Occipital lobe (tissue), 2 donors: ENCODE measurements around the gene SUN5. TPM values are rescaled to one million over a fixed set of nuclear protein-coding genes. Genes with fewer than 3 reads are reported as not detected.

Experiments
- DNase-seq: peaks from one replicate; lab custom pipeline; 2025; lab: John Stamatoyannopoulos, UW
- total RNA-seq: library from RNA; depleted of rRNA; stranded (reverse); fragments of >200 nt; gene quantifications from one replicate; pipeline ENCODE4 v1.2.3, GENCODE V29; 2014

The SUN5 gene
- total RNA-seq, 1 donor from 2014 or later = not detected

GRCh38 chr20:33026779-33027759 lies 22.8 kb upstream of the SUN5 start:
- no peak for DNase-seq

DNA sequence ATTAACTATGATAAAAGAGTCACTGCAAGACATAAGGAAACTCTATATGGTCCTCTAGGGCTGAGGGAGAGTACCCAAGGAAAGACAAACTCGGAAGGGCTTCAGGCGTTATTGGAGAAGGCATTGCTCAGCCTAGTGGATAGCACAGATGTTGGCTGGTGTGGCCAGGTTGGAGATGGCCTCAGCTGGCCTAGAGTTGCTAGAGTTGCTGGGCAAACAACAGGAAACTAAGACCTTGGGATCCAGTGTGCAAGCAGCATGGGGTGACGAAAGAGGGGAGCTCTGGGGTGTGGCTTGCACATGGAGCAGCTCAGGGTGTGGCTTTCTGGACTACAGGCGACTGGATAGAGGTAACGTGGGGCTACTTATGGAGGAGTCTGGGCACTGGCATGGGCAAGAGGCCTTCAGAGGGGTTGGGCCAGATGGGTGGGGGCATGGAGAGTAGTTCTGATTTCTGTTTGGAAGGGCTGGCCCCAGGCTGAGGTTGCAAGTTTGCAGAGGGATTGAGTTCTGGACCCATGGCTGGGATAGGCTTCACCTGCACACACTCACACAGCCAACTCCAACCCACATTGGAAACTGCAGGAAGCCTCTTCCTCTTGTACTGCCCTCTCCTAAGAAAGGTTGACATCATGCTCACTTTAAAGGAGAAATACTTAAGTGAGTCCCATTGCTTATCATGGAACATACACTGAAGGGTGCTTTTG lies 22.0 kb upstream of the SUN5 start:
- no peak for DNase-seq

DNA sequence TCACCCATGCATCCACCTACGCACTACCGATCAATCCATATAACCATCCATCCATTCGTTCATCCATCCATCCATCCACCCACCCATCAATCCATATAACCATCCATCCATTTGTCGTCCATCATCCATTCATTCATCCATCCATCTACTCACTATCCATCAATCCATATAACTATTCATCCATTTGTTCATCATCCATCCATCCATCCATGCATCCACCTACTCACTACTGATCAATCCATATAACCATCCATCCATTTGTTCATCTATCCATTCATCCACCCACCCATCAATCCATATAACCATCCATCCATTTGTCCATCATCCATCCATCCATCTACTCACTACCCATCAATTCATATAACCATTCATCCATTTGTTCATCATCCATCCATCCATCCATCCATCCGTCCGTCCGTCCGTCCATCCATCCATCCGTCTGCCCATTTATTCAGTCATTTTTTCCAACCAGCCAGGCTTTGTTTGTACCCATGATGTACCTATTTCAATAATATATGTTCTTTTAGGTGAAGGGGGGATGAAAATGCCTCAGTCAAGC lies 21.2 kb upstream of the SUN5 start:
- no peak for DNase-seq

GRCh38 chr20:33024609-33025317 lies 20.5 kb upstream of the SUN5 start:
- DNase-seq = no peak

- no peak for DNase-seq
Observed at GRCh38 chr20:33024243-33024560, 20.0 kb upstream of the SUN5 start.

- no peak for DNase-seq
Observed at GRCh38 chr20:33023439-33024242, 19.4 kb upstream of the SUN5 start.

DNA sequence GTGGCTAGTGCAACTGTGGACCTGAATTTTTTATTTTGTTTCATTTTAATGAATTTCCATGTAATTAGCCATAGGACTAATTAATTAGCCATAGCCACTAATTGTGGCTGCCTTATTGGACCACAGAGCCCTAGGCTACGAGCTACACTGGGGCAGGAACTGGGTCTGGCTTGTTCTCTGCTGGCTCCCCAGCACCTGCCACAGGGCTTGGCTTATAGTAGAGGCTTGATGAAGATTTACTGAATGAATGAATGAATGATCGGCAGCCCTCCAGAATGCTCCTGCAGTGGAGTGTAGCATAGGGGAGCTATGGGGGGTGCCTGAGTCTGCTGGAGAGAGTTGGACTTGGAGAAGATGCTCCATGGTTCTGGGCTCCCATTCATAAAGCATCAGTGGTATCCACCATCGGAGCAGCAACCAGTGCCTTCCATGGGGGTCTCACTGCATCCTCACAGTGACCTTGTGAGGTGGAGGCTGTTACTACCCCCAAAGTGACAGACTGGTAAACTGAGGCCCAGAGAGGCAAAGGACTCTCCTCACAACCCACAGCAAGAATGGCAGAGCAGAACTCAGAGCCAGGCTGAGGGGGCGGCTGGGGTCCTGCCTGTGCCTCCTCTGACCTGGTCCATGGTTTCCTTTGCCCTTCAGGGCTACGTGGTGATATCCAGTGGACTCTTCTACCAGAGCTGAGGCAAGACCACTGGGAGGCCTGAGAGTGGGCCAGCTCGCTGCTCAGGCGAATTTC lies 18.6 kb upstream of the SUN5 start:
- DNase-seq = no peak

DNA sequence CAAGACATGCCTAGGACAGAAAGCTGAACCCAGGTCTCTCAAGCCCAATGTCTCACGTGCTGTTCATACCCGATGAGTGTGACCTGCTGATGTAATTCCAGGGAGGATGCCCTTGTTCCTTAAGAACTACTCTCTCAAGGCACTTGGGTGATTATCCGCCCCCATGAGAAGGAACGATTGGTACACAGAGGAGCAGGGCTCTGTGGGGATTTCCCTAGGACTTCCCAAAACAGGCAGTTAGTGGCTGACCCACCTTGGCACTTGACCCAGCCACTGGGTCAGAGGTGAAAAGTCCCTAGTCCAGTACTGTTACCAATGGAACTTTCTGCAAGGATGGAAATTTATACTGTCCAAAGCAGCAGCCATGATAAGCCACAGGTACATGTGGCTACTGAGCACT lies 18.1 kb upstream of the SUN5 start:
- DNase-seq = no peak

DNA sequence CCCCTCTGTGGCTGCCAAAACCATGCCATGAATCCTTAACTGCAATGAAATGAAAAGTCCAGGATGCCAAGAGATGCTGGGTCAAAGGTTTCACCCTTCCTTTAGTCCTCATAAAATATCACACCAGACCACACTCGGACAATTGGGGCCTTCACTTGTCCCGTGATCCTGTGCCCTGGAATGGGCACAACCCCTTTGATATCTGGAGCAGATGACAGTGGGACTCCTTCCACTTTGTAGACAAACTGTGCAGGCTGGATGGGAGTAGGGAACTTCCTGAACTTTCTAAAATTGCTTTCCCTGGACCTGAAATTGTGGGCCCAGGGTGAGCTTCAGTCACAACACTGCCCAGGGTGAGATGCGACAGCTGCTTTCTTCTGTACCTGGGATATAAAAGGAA lies 17.6 kb upstream of the SUN5 start:
- no peak for DNase-seq

GRCh38 chr20:33020278-33021161 lies 16.3 kb upstream of the SUN5 start:
- DNase-seq = no peak

- no peak for DNase-seq
Observed at GRCh38 chr20:33019465-33020277, 15.4 kb upstream of the SUN5 start.

- no peak for DNase-seq
Observed at GRCh38 chr20:33018169-33018931, 14.1 kb upstream of the SUN5 start.

DNA sequence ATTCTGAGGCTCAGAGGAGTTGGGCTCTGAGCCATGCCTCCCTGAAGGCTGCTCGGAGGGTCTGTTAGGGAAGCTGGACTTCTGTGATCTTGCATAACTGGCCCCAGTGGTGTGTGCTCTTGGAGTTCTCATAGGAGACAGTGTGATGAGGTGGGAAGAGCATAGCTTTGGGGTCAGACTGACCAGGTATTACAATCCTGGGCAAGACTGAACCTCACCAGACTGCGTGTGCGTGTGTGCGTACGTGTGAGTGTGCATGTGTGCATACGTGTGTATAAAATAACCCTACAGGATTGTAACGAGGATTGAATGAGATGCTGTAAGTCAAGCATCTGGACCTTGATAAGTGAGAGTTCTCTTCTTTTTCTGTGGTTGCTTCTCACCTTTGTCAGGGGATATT lies 13.3 kb upstream of the SUN5 start:
- no peak for DNase-seq

- DNase-seq = no peak
Observed at GRCh38 chr20:33016581-33017109, 12.4 kb upstream of the SUN5 start.

- DNase-seq = no peak
Observed at GRCh38 chr20:33015700-33016580, 11.7 kb upstream of the SUN5 start.

DNA sequence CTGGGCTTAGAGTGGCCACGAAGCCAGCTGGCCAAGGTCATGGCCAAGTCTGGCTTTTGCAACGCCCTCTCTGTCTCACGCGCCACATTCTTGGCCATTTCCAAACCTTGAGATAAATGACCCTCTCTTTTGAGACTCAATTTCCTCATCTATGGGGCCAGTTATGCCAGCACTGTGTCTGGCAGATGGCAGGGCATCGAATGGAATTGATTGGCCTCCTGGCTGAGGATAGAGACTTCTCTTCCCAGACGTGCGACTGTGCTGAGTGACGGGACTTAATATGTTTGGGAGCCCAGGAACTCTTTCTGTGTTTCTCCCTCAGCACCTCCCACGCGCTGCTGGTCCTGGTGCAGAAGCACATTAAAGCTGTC lies 10.9 kb upstream of the SUN5 start:
- DNase-seq = no peak
